ENCODE results near the gene FAT1.

Gene FAT1

DNA sequence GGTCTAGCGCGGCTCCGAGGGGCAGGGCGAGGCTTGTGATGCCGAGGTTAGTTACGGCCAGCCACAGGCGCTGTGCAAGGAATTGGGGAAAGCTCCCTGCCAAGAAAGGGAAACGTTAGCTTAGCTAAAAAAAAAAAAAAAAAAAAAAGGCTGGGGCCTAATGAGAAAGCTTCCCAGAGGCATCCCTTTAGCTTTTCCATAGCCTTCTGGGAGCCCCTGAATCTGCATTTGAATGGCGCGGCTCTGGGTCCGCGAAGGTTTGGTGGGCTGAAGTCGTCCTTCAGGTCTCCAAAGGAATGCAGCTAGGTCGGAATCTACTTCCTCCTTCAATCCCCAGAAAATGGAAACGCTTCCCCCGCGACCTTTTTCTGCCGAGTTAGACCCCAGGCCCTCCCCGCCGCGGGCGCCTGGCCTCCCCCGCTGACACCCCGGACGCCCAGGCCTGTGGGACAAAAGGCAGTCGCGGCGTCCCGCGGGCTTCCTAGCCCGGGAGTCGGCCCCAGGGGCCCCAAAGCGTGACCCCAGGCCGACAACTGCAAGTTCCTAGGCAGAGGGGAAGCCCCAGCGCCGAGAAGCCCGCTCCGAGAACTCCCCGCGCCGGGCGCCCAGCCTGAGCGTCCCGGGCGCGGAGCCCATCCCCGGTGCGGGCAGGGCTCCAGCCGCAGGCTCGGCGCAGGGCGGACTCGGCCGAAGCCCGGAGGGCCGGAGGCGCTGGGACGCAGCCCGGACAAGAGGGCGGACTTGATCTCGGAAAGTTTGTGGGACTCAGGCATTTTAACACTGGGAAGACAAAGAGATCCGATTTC, 605 bp upstream of the FAT1 start:
- DNase-seq (ENCODE audit: low read depth, low spot score), result no peak

DNA sequence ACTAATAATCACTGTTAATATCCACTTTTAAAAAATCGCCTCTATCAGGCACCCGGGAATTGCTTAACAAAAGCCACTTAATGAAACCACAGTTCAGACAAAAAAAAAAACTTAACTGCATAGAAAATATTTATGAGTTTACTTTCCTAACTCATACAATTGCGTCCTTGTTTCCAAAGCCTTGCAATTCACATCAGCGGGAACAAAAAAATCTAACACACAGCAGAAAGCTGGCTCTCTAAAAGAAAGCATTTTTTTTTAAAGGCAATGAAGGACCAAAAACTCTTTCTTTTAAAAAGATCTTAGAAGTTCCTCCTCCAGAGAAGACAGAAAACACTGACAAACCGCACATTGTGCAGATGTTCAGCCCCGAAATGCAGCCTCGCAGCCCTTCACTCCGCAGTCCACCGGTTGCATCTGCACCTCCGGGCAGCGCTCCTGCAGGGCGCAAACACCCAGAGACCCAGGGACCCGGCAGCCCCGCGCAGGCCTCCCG, 812 bp downstream of the FAT1 start:
- DNase-seq (ENCODE audit: low read depth, low spot score), result no peak

DNA sequence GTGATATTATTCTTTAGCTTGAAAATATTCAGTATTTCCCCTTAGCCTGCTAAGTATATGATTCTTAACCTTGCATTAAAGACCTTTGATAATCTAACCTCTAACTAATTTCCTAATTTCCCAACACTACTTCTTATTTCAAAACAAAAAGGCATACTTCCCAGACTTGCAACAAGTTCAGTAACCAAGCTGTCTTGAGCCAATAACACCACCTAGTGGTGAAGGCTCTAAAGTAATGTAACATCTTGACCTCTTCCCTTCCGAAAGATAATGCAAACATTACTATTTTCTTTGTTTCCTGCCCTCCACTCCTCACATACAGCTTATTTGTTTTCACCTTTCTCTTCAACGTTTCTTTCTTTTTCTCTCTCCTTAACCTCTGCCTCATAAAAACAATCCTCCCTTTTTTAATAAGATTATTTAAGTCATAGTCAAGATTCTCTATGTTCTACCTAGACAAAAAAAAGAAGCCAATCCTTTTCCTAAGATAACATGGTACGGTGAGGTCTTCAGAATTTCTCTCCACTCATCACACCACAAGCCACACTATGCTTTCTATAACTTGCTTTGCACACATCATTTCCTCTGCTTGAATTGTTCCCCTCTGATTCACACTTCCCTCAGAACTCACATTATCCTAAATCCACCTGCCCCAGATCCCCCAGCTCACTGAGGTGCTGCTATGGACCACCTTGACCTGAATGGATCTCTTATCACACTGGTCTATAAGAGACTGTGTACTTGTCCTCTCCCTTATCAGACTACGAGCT, 3.5 kb downstream of the FAT1 start:
- DNase-seq (ENCODE audit: low read depth, low spot score), result no peak

DNA sequence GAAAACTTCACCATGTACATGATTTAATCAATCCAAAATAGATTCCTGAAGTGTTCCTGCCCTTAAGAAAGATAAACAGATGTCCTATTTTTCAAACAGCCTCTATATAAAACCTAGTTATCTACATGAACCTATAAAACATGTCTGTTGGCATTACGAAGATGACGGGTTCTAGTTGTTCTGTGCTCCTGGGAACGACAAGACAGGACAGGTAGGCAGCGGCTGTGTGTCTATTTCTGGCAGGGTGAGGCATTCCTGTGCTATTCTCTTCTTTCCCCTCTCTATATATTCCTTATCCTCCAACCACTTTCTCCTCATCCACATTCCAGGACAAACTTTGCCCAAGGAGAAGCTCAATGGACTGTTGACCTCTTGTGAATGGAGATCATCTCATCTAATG, 6.1 kb downstream of the FAT1 start:
- DNase-seq (ENCODE audit: low read depth, low spot score), result no peak

DNA sequence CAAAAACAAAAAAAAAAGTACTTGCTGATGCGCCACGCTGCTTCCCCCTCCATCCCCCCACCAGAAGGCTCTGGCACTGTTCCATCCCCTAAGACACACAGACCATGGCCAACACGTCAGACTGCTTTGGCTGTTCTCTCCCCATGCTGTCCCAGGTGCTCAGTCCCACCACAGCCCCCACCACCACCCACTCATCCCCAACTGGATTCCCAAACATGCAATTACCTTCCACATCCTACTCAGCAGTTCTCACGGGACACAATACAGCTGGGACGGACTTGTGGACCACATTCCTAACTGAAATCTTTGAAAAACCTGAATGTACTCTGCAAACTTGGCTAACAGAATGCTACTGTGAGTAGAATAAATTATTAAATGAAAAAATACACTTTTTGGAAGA, 8.6 kb downstream of the FAT1 start:
- no peak for DNase-seq (ENCODE audit: low read depth, low spot score)

DNA sequence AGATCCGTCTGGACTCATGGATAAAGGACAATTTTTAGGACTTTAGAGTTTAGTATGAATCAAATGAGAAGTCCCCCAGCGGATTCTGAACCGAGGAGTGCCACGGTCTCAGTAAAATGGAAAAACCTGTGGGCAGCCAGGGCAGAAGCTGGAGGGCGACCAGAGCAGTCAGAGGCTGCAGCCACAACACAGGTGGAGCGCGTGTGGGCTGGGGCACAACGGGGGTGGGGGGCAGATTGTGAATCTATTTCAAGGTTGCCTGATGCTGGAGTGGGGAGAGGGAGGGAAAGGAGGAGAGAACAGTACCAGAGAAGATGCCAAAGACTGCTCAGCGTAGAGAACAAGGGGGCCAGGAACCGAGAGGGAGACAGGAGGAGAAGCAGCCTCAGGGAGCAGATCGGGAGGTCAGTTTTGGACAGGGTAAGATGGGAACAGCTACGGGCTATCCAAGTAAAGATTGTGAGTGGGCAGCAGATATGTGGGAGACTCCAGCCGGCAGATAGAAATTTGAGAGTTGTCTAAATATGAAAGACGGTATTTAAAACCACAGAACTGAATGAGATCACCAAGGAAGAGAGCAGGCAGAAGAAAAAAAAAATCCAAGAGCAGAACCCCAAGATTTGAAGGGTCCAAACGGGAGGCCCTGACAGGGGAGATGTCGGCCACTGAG, 9.5 kb downstream of the FAT1 start:
- no peak for DNase-seq (ENCODE audit: low read depth, low spot score)

DNA sequence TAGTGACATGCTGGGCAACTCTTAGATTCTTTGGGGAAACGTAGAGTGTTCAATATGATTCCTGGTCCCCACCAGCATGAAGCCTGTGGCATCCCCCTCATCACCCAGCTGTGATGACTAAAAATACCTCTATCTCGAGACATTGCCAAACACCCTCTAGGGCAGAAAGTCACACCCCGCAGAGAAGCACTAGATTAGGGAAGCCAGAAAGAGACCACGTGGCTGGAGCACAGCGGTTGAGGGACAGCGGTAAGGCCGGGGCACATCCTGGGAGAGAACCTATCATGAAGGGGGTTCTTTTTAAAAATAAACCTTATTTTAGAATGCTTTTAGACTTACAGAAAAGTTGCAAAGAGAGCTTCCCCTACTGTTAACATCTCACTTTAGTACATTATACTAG, 11.0 kb downstream of the FAT1 start:
- DNase-seq (ENCODE audit: low read depth, low spot score), result no peak

DNA sequence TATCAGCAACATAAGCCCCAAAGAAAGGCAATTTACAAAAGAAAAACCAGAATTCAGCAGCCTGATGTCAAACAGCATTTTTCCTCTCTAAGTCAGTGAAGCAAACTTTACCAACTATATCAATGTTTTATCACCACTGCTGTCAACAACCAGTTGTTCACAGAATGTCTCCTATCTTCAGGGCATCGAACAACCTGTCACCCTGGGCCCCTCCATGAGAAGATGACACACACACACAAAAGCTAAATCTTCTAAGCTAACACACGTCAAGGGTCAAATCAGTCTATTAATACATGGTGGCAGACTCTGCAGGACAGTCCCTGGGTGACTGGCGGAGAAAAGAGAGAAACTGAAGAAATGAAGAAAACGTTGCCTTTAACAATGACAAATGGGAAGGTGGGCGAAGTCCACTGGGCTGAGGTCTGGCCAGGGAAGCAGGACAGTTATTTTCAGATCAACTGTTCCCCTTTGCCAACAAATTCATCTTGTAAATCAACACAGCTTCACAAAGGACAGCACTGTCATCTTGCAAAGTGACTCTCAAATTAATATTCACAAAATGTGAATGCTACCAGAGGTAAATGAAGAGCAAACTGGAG, 13.0 kb downstream of the FAT1 start:
- no peak for DNase-seq (ENCODE audit: low read depth, low spot score)

DNA sequence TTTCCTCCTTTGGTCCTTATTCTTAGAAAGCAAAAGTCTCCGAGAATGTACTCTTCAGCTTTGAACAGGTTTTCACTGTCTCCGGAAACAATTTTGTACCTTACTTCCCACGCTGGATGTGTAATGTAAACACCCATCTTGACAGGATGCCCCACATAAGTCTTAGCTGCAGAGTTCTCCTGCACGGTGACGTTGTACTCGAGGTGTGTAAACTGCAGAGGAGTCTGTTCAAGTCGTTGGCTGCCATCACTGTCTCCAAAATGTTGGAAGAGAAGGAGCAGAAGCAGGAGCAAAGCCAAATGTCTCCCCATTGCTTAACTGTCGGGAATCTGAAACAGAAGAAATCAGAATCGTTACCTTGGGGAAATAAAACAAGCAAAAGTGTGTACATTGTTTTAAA, 14.1 kb downstream of the FAT1 start:
- no peak for DNase-seq (ENCODE audit: low read depth, low spot score)

DNA sequence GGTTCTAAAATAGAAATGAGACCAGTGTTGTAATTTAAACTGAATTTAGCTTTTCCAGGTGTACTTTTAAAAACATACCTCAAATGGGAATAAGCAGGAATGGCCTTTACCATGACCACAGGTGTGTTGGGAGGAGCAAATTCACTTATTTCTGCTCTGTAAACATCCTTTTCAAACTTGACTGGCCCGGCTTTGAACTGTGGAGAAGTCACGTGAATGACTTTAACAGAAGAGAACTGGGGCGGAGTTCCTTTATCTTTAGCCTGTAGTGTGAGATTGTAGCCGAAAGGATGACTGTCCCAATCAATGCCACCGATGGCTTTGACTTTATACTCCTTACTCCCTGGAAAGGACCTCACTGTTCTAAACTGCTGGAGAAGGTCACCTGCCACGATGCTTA, 15.1 kb downstream of the FAT1 start:
- no peak for DNase-seq (ENCODE audit: low read depth, low spot score)

DNA sequence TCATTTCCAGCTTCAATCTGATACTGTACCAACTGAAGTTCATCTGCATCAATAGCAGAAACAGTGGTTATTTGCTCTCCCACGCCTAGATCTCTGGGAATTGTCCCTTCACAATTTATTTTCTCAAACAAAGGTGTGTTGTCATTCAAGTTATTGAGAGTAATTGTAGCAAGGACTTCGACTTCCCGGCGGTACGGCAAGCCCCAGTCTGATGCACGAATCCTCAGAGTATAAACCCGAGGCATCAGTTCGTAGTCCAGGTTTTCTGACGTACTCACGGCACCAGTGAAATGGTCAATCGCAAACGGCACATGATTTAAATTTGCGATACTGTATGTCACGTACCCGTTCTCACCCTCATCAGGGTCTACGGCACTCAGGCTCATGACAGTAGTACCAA, 15.7 kb downstream of the FAT1 start:
- no peak for DNase-seq (ENCODE audit: low read depth, low spot score)

DNA sequence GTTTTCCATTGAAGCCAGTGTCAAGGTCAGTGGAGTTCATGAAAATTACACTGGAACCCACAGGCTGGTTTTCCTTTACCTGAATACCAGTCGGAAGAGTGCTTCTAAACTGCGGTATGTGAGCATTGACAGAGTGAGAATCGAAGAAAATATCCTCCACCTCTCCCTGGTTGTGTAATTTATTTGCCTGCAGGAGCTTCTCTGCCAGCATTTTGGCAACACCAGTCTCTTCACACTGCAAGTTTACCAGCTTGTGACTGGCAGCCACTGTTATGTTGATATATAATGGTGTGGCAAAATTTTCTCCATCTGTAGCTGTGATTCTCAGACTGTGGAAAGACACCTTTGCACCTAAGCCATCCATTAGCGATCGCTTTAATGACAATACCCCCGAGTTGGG, 16.1 kb downstream of the FAT1 start:
- DNase-seq (ENCODE audit: low read depth, low spot score), result no peak

DNA sequence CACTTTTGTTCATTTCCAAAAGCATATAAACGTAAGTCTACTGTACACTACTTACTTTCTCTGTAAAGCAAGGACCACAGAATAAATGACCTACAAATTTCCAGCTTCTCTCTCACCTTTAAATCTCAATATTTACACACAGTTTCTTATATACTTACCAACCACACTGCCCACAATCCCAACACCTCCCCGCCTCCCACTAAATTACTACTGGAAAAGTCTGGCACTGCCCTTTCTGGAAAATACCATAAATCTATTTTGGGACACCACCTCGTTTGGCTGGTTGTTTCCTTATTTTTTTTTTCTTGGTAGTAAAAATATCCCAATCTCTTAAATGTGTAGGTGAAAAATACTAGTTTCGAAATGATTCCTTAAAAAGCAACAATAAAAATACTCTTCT, 19.6 kb downstream of the FAT1 start:
- DNase-seq (ENCODE audit: low read depth, low spot score), result no peak

DNA sequence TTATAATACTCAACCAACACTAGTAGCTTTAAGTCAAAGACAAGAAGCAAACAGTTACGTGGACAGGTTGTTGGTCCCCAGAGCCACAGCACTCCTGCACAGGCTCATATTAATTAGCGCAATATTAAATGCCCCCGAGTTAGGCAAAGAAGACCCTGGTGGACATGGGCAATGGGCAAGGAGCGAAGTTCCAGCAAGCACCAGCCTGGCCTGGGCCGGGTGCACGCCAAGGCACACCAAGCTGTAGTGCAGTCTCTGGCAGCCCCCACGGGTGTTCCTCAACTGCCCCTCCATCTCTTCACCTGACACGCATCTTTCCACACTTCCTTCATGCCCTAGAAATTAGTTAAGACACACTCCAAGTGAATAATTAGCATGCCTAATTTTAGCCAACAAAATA, 20.1 kb downstream of the FAT1 start:
- DNase-seq (ENCODE audit: low read depth, low spot score), result no peak

DNA sequence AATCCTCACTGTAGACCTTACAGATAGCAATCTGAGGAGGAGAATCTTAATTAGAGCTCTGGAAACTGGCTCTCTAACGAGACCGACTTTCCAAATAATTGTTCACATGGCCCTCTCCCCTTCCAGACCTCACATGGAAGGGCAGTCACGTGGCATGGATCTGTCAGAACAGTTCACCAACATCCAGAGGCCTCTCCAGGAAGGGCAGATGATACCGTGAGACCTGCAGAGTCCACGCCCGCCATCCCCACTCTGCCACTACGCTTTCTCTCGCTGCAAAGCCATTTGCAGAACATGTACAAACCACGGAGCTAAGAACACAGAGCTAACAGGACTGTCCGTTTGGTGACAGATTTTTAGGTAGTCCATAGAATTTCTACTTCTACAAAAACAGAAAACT, 20.7 kb downstream of the FAT1 start:
- no peak for DNase-seq (ENCODE audit: low read depth, low spot score)

DNA sequence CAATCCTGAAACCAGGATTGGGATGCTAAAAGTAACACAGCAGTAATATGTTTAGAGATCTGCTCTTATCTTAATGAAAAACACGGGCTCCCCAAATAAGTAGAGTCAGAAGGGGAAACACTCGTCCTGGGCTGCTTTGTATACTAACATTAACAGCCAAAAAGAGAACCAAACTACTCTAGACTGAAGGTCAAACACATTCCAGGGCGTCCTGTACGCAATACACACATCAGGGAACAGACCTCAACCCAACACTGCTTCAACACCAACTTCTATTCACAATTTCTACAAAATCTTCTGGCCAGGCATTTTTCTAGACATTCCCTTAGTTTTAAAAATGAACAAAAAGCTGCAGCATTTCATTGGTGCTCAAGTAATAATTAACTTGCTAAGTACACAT, 21.4 kb downstream of the FAT1 start:
- DNase-seq (ENCODE audit: low read depth, low spot score), result no peak

DNA sequence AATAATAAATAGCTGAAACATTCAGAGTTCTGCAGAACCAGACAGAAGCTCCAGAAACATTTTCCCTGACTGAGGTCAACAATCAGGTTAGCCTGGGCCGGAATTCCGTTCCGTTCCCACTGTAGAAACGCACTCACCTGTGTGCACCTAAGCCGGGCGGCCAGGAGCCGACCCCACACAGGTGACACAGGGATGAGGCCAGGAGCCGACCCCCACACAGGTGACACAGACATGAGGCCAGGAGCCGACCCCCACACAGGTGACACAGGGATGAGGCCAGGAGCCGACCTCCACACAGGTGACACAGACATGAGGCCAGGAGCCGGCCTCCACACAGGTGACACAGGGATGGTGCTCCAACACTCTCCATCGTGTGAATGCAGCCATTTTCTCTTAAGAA, 21.9 kb downstream of the FAT1 start:
- no peak for DNase-seq (ENCODE audit: low read depth, low spot score)

DNA sequence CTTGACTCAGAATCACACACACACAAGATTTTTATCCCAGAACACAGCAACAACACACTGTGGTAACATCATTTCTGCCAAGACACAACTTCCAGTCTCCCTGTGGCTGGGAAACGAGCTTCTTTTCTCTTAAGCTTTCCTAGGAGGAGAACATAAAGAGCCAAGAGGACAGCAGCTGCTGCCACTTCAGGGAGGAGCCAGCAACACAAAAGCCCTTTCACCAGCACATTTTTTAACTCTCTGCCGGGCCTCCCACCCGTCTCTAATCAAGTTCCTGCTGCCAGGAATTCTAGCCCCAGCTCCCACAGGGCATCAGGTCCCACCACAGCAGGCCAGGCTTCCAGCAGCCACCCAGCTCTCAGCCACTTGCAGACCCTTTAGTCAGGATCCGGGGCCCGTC, 22.4 kb downstream of the FAT1 start:
- no peak for DNase-seq (ENCODE audit: low read depth, low spot score)

DNA sequence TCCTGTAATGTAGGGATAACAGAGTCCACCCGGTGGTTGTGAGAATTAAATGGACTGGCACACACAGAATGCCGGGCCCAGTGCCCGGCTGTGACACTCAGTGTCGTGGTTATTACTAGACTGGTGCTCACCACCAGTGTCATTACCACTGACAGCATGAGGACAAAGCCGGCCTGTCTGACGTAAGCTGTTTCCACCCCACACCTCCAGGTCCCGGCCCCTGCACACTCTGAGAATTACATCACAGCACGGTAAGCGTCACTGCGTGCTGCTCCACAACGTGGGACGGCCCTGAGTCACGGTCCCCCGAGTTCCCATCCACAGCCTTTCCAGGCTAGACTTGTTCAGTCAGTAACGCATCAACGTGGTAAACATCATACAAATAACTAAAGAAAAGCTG, 22.9 kb downstream of the FAT1 start:
- DNase-seq (ENCODE audit: low read depth, low spot score), result no peak

DNA sequence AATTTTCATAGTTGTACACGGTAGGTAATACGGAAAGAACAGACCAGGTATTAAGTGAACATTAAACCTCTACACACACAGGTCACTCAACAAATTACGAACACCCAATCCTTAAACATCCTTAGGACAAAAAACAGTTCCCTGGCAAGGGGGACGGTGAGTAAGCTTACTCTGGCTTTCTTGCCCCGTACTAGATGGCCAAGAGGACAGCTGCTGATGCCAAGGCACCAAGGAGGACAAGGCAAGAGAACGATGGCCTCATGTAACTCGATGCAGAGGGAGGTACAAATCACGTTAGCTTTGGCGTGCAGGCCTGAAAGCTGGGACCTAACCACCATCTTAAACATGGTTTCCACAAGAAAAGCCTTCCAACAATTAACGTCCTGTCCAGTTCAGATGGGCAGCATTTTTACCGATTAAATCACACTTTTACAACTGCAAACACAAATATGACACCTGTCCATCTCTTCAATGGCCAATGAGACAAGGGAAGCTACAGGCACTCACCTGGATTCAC, 23.7 kb downstream of the FAT1 start:
- DNase-seq (ENCODE audit: low read depth, low spot score), result no peak

DNA sequence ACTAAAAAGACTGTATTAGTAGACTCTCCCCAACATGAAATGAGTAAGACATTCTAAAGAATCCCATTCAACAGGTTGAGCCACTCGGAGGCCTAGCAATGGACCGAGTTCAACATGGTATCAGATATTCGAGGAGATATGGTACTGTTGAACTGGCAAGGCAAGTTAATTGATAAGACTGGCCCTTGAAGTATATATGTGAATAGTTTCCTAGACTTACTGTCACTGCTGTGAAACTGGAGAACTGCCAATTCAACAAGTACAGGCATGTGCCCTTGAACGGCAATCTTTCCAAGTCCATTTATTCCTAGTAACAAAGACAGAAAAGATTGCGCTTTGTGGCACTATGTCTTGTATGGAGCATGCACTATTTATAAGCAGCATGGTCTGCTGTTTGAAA, 24.4 kb downstream of the FAT1 start:
- no peak for DNase-seq (ENCODE audit: low read depth, low spot score)

DNA sequence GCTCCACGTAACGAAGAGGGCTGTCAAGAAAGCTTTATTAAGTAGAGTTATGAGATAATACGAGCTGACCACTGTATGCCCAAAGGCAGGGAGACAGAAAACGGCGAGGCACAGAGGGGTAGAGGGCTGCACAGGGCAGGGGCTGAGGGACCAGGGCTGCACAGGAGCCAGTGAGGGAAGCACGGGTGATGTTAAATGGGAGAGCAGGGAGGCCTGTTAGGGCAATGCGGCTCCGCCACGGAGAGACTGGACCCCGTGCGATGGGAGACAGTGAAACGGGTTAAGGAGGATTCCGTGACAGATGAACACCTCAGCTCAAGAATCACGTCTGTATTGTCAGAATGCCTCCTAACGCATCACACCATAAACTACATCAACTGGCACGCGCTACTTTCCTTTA, 25.1 kb downstream of the FAT1 start:
- no peak for DNase-seq (ENCODE audit: low read depth, low spot score)
